IPS-18c (cell line): ENCODE data around the gene CD164L2.
A peak's percentile ranks its signal among the peaks of the same experiment; 100 is the strongest.

ENCODE experiments used
- H3K4me3 ChIP-seq: 2 replicates; pipeline ENCODE4 v1.7.0; 2013; ENCODE audit warnings: low read depth, mild to moderate bottlenecking, low read length, moderate library complexity; ENCODE audit not compliant: insufficient read depth
- H3K9me3 ChIP-seq: one replicate; pipeline ENCODE4 v1.6.1; 2013; ENCODE audit warnings: mild to moderate bottlenecking, low read length, moderate library complexity; ENCODE audit not compliant: control insufficient read depth, insufficient read depth

The CD164L2 gene

DNA sequence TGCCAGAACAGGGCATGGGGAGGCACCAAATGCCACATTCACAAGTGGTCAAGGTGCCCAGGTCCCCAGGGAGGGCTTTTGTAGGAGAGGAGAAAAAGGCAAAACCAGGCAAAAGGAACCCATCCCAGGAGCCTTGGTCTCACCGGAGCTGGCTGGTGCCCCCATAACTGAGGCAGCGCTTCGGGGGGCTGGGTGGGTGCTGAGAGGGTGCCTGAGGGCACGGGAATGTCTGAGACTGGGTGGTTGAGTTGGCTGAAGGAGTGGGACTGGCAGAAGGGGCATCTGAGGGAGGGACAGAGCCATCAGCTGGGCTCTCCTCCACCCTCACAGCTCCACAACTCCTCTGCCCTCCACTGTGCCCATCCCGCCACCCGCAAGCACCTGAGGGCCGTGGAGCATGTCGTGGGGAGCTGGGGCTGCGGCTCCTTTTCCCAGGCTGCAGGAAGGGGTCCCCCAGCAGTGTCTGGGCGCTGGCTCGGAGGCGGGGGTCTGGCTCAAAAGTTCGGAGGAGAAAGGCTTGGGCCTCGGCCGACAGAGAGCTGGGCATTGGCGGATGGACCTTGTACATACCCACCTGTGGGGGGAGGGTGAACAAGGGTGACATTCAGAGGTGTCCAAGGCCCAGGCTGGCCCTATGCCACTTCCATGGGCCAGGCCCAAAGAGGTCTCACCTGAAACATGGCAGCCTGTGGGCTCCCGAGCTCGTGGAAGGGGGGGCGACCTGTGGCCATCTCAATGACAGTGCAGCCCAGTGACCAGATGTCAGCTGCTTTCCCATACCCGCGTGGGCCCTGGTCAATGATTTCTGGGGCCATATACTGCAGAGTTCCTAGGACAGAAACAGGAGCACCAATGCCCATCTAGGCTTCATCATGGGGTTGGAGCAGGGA lies 24.9 kb downstream of the CD164L2 start:
- no peak overlapping the region for H3K4me3 ChIP-seq

GRCh38 chr1:27357281-27358037 lies 25.7 kb downstream of the CD164L2 start:
- peak overlapping the region; percentile 24 for H3K4me3 ChIP-seq
- H3K9me3 ChIP-seq: no peaks in the 10 kb centered on the region

More for the DNA sequence above, 24.9 kb downstream of the CD164L2 start:
- H3K9me3 ChIP-seq: no peaks in the 10 kb centered on the region

GRCh38 chr1:27356619-27357280 lies 26.4 kb downstream of the CD164L2 start:
- Histone ChIP-seq H3K9me3 (no peaks in the 10 kb centered on the region), H3K4me3 (no peak overlapping the region)

DNA sequence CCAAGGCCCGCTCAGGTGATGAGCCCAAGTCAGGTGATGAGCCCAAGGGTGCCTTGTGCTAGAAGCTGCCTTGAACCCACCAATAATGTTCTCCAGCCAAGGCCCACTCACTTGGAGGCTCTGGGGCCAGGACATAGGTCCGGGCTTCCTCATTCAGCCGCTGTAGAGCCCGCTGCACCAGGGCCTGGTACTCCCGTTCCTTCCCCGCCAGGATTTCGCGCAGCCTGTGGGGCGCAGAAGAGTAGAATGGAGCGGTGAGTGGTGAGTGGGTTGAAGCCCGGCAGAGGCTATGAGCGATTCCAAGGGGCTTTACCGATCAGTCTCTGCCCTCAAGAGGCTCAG lies 26.9 kb downstream of the CD164L2 start:
- Histone ChIP-seq H3K4me3 (no peak overlapping the region), H3K9me3 (no peaks in the 10 kb centered on the region)

- Histone ChIP-seq H3K9me3 (no peaks in the 10 kb centered on the region), H3K4me3 (no peak overlapping the region)
Observed at GRCh38 chr1:27355683-27356082, 27.4 kb downstream of the CD164L2 start.

- H3K9me3 ChIP-seq: peaks cover 2% of the 10 kb centered on the region
- no peak overlapping the region for H3K4me3 ChIP-seq
Observed at GRCh38 chr1:27353629-27354028, 29.5 kb downstream of the CD164L2 start.

- H3K9me3 ChIP-seq: peaks cover 2% of the 10 kb centered on the region
- no peak overlapping the region for H3K4me3 ChIP-seq
Observed at GRCh38 chr1:27353166-27353565, 30.0 kb downstream of the CD164L2 start.

GRCh38 chr1:27351541-27352107 lies 31.5 kb downstream of the CD164L2 start:
- Histone ChIP-seq H3K9me3 (peaks cover 2% of the 10 kb centered on the region), H3K4me3 (peak overlapping the region; percentile 58)

DNA sequence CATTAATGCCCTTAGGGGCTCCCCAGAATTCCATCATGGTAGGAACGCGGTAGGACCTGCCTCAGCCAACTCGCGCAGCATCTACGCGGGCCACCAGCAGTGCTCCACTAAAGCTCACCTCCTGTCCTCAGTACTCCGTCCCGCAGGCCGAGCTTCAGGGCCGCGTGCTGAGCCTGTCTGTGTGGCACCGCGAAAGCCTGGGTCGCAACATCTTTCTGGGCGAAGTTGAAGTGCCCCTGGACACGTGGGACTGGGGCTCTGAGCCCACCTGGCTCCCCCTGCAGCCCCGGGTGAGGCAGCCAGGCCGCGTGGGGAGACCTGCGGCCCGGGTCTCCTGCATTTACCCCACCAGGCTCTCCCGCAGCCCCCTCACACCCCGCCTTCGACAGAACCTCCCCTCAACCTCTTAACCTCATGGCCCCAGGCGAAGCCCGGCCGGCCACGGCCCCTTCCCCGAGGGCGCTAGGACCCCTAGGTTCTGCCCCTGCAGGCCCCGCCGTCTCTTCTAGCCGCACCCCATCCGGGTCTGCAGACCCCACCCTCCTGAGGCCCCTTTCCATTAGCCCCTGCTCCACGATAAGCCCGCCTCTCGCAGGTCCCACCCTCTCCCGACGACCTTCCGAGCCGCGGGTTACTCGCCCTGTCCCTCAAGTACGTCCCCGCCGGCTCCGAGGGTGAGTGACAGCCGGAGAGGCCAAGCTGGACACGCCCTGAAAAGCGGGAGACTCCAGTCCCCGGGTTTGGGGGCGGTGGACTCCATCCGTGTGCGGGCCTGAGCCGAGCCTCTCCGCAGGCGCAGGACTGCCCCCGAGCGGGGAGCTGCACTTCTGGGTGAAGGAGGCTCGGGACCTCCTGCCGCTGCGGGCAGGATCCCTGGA lies 32.2 kb downstream of the CD164L2 start:
- Histone ChIP-seq H3K9me3 (peaks cover 2% of the 10 kb centered on the region), H3K4me3 (peak overlapping the region; percentile 58)

GRCh38 chr1:27349784-27350662 lies 33.1 kb downstream of the CD164L2 start:
- peaks cover 2% of the 10 kb centered on the region for H3K9me3 ChIP-seq
- peak overlapping the region; percentile 58 for H3K4me3 ChIP-seq

- peak overlapping the region; percentile 58 for H3K4me3 ChIP-seq
- peaks cover 2% of the 10 kb centered on the region for H3K9me3 ChIP-seq
Observed at GRCh38 chr1:27348861-27349783, 34.0 kb downstream of the CD164L2 start.

DNA sequence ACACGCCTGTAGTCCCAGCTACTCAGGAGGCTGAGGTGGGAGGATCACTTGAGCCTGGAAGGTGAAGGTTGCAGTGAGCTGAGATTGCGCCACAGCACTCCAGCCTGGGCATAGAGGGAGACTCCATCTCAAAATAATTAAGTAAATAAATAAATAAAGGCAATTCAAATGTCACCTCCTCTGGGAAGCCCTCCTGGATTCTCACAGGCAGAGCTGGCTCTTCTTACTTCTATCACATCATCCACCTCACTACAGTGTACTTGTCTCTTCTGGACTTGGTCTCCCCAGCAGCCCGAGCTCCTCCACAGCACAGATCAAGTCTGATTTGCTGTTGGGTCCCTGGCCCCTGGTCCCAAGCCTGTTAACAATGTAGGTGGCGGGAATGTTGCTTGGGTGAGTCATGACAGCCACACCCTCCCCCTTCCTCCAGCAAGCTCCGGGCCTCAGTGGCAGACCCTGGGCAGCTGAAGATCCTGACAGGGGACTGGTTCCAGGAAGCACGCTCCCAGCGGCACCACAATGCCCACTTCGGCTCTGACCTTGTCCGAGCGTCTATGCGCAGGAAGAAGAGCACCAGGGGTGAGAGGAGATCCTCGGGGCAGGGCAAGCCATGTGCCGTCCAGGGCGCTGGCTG lies 36.0 kb downstream of the CD164L2 start:
- no peak overlapping the region for H3K4me3 ChIP-seq
- H3K9me3 ChIP-seq: peaks cover 2% of the 10 kb centered on the region

DNA sequence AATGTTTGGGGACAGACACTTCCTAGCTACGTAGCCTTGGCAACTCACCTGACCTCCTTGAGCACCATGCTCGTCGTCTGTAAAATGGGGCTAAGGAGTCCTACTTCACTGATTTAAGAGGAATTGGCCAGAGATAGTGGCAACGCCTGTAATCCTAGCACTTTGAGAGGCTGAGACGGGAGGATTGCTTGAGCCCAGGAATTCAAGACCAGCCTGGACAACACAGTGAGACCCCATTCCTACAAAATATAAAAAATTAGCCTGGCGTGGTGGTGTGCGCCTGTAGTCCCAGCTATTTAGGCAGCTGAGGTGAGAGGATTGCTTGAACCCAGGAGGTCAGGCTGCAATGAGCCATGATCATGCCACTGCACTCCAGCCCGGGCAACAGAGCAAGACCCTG lies 36.8 kb downstream of the CD164L2 start:
- Histone ChIP-seq H3K4me3 (no peak overlapping the region), H3K9me3 (peaks cover 2% of the 10 kb centered on the region)

- Histone ChIP-seq H3K4me3 (no peak overlapping the region), H3K9me3 (peaks cover 2% of the 10 kb centered on the region)
Observed at GRCh38 chr1:27345272-27345671, 37.9 kb downstream of the CD164L2 start.
